Activated CD8-positive, alpha-beta memory T cell treated with anti-CD3 and anti-CD28 coated beads for 24 hours (primary cell): ENCODE results near the gene FAF1.
"Not testable (repeated sequence)": the region's sequence is repeated elsewhere in the genome, so short reads cannot be mapped to it uniquely, and the experiment has no call there.

Experiments
- DNase-seq: peaks from one replicate; pipeline ENCODE4 v3.0.0-alpha.2; 2020

Gene FAF1

DNA sequence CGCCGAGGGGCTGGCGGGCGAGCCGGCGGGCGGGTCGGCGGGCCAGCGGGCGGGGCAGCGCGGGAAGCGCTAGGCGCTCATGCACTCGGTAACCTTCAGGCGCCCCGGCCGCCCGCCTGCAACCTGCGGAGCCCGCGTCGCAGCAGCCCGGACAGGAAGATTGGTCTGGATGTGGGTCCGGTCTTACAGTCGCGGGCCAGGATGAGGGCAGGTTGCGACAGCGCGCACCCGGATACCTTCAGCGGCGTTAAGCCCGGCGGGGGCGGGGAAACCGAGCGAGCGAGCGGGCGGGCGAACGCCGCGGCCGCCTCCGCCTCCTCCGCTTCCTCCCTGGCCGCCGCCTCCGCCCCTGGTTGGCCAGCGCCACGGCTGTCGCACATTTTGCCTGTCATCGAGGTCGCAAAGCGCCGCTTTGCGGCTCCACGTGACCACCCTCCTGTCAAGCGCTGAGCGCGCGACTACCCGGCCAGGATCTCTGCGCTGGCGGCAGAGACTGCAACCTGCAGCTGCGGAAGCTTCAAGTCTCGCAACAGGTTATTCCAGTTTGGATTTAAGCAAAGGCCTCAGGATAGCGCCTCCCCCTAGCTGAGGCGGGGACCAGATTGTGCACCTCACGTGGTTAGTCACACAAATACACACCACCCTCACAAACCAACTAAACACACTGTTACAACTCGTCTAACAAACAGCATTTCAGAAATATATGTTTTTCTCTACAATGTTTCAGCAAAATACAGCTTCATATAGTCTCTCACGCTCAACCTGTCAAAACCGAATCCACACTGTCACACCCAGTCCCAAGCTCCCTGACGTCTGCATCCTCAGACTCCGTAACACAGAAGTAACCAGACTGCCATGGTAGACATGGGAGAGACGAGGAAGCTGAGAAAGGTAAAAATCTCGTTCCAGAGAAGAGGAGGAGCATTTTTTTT is at the start of gene FAF1:
Gene FAF1 (minus strand): TSS at position 355 of the 932 bp plus-strand sequence. CDS start 456 bp downstream, outside the sequence.
- peak; percentile 97 for DNase-seq

DNA sequence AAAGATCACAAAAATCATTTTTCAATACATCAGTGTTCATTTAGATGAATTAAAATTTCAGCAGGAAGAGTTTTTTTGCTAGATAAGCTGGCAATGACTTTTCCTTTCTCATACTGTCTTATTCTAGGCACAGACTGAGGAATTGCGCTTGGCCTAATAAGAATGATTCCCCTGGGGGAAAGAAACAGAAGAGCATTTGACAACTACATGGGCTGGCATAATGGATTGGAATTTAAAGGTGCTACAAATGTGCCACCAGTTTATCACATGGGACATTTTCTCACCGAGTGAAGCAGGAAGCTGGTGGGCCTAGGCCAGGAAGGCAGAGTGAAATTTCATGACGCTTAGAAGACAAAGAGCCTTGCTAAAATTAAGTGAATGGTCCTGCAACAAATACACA is 49.3 kb upstream of the FAF1 start:
- no peak for DNase-seq

DNA sequence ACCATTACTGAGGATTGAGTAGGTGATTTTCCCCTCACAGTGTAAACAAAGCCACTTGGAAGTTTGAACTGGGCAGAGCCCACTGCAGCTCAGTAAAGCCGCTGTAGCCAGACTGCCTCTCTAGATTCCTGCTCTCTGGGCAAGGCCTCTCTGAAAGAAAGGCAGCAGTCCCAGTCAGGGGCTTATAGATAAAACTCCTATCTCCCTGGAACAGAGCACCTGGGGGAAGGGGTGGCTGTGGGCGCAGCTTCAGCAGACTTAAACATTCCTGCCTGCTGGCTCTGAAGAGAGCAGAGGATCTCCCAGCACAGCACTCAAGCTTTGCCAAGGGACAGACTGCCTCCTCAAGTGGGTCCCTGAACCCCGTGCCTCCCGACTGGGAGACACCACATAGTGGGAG is 45.5 kb upstream of the FAF1 start:
- DNase-seq = not testable (repeated sequence)

DNA sequence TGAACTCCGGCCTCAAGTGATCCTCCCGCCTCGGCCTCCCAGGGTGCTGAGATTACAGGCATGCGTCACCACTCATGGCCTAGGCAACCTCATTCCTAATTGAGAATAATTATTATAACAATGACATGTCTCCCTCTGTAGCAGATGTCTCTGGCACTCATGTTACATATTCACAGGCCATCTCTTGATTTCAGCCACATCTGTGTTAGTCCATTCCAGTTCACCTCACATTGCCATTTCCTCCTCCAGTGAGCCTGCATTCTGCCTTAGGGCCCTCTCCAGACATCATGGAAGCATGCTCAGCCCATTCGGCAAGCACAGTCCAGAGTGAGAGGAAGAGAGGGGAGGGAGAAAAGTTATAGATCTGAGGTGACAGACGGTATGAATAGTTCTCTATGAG is 42.4 kb upstream of the FAF1 start:
- DNase-seq = no peak

DNA sequence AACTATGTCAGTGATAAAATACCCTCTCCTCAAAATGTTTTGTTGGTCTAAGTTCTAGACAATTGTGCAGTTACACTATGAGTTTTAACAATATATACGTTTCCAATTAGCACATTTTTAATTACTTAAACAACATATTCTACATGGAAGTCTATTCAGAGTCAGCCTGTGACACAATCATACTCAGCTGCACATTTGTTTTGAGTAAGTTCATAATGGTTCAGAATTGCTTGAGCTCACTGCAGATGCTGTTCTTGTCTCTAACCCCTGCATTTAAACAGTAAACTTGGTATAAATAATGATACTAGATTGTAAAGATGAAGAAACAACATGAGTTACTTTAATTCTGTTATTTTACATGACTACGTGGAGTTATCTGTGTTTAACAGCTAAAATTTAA is 40.6 kb upstream of the FAF1 start:
- DNase-seq = no peak

DNA sequence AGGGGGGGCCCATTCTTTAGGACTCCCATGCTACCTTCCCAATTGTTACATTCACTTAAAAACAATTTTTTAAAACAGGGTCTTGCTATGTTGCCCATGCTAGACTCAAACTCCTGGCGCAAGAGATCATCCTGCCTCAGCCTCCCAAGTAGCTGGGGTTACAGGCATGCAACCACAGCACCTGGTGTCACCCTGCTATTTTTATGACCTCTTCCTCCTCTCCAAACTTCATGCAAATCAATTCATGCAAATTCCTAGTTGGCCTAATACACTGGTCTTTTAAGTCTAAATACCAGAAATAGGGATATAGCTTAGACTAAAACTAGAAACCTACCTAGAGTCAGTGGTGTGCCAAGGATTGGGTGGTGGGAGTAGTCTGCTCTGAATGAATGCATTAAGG is 40.1 kb upstream of the FAF1 start:
- DNase-seq = no peak

DNA sequence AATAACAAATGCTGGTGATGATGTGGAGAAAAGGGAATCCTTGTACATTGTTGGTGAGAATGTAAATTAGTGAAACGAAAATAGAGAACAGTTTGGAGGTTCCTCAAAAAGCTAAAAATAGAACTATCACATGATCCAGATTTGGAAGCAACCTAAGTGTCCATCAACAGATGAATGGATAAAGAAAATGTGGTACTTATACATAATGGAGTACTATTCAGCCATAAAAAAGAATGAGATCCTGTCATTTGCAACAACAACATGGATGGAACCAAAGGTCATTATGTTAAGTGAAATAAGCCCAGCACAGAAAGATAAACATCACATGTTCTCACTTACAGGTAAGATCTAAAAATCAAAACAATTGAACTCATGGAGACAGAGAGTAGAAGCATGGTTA is 39.3 kb upstream of the FAF1 start:
- DNase-seq = not testable (repeated sequence)

DNA sequence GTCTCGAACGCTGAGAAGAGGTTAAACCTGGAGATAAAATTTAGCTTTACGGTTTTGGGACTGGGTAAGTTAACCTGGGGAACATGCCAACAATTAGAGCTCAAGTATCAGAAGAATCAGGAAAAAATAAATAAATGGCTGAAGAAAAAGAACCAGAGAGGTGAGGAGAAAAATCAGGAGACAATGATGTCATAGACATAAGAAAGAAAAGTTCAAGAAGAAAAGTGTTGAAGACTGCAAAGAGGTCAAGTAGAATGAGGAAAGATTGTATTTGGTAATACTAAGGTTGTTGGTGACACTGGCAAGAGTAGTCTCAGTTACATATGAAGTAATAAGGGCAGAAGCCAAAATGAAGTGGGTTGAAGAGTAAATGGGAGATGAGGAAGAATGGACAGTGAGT is 36.0 kb upstream of the FAF1 start:
- DNase-seq = no peak

DNA sequence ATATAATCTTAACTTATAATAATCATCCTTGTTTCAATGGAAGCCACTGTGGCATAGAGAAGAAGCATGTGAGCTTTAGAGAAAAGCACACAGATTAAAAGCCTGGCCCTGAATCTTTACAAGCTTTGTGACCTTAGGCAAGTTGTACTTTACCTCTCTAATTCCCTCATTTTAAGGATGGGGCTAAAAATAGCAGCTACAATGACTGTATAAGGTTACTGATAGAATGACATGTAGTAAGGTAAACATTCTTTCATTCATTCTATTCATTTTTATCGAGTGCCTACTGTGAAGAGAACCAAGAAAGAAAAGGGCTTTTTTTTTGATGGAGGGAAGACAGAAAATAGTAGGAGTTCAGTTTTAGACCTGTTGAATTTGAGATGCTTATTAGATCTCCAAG is 35.6 kb upstream of the FAF1 start:
- no peak for DNase-seq

DNA sequence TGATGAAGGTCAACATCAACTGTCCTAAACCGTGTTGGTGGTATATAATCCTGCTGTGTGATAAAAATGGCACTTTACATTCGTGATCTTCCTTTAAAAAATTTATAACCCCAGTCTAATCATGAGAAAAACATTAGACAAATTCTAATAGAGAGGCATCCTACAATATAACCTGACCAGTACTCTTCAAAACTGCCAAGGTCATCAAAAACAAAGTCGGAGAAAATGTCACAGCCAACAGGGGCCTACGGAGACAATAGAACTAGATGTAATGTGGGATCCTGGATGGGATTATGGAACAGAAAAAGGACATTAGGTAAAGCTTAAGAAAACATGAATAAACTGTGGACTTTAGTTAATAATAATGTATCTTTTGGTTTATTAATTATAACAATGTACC is 34.9 kb upstream of the FAF1 start:
- no peak for DNase-seq

DNA sequence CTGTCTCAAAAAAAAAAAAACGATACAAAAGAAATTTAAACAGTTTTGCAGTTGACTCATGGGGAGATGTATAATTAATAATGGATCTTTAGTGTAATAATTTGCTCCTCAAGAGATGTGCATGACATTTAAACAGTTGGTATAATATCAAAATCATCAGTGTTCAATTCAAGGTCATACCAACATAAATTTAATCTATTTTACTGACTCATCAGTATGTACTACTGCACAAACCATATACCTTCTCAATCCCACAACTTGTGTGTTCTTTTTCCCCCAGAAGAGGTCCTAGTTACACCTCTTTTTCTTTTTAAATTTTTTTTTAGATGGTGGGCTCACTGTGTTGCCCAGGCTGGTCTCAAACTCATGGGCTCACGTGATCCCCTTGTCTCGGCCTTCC is 33.6 kb upstream of the FAF1 start:
- DNase-seq = no peak

DNA sequence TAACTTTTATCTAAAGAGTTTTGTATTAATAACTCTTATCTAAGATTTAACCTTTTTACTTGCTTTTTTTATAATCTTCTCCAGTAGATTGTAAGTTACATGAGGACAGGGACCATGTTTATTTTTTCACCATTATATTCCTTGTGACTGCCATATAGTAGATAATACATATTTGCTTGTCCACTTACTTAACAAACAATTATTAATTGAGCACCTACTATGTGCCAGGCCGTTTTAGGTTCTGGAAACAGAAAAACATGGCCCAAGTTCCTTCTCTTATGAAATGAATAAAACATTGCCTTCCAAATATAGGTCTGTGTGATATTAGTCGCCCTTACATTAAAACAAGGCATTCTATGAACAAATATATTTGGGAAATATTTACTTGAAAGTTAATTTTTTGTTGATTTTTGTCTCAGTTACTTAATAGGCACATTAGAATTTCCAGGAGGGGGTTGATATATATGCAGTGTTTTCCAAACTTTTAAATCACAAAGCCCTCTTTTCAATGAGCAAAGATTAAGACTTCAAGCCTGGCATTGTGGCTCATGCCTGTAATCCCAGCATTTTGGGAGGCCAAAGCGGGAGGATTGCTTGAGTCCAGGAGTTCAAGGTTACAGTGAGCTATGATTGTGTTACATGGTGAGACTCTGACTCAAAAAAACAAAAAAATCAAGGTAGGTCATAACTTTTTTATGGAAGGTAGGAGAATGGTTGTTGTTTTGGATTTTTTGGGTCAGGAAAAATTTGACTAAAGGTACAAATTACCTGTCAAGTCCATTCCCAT is 32.7 kb upstream of the FAF1 start:
- DNase-seq = no peak

DNA sequence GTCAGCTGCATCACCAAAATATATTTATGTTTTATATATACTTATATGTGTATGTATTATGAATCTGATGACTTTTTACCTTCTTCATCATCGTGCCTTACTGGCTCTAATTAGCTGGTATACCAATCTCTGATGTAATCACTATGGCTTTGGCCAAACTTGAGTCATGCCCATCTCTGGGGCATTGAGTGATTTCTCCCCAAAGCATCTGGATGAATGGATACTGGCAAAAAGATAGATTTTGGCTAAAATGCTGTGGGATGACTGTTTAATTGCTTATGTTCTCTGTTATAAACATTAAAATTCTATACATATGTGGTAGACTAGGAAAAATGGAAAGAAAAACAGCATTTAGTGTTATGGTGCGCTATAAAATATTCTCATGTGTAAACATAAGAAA is 29.6 kb upstream of the FAF1 start:
- DNase-seq = no peak

DNA sequence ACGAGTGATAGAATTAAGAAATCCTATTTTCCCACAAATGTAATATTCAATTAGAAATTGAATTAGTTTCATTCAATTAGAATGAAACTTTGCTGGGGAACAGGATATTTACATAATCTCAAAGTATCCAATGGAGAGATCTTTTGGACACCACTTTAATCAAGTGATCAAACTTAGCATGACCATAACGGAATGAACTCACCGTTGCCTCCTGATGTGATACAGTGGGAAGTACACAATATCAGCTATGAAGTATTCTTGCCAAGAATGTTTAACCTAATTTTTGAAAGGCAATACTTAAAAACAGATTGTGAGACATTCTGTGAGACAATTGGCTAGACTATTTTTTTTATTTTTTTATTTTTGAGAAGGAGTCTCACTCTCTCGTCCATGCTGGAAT is 26.6 kb upstream of the FAF1 start:
- no peak for DNase-seq

DNA sequence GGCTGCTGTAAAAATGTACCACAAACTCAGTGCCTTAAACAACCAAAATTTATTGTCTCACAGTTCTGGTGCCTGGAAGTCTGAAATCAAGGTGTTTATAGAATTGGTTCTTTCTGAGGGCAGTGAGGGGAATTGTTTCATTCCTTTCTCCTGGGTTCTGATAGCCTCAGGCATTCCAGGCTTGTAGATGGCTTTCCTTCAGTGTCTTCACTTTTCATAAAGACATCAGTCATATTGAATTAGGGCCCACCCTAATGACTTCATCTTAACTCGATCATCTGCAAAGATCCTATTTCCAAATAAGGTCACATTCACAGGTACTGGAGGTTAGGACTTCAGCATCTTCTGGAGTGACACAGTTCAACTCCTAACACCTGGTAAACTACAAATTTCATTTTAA is 25.0 kb upstream of the FAF1 start:
- DNase-seq = no peak

DNA sequence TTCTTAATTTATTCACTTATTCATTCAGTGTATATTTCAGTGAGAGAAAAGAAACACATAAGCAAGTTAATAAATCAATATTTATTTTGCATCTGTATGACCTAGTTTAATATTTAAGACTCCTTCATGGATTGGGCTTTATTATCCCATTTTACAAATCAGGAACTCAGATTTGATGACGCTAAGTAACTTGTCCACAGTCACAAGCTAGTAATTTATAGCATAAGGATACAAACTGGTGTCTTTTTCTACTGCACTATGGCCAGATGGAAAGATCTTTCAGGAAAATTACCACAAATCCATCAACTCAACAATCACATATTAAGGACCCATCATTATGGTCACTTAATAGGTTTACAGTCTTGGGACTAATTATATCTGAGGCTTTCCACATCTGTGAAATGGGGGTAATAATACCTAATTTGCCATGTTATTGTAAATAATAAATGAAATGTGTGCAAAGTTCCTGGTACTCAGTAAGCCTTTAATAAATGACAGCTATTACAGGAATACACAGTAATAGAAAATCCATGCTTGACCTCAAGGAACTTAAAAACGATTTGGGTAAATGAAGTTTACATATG is 23.2 kb upstream of the FAF1 start:
- DNase-seq = no peak

DNA sequence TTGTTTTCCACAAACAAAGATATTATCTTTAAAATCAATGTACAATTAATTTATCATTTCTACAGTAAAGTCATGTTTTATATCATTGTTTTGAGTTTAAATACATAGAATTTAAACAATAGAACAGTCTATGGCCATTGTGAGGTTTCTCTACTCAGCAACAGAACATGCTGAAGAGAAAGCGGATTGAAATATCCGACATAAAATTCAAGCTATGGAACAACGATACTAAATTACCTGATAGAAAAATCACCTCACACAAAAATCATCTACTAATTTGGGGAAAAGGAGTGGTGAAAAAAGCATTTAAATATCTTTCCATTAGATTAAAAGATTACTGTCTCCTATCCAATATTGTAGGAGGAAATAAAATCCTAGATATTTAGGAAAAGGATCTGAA is 22.5 kb upstream of the FAF1 start:
- no peak for DNase-seq

DNA sequence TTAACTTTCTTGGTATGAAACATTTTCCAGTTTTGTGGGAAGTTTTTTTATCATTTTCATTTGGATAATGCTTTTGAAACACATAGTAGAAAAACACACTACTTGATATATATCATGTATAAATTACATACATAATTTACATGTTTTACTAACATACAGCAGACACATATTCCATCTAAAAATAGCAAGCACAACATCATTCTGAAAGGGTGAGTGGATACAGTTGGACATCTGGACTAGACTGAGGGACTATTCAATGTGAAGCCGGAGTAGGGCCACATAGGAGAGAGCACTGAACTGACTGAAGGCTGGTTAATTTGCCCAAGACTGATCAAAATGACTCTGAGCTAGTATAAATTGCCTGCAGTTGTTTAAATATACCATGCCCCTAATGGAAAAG is 21.7 kb upstream of the FAF1 start:
- DNase-seq = no peak

DNA sequence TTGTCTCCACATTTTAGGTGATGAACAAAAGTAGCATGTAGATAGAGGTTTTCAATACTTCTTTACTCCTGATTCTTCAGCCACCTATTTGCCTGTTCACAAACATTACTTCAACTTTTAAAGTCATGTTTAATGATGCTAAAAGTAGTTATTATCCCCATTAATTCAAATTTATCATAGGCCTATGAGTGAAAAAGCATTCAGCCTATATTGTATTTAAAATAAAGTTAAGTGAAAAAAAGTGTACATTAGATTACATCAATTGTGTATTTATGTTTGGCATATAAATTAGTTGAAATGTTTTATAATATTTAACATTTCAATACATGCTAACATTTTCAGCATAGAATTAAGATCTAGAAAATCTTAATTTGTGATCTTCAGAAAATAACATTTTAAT is 20.4 kb upstream of the FAF1 start:
- DNase-seq = no peak

DNA sequence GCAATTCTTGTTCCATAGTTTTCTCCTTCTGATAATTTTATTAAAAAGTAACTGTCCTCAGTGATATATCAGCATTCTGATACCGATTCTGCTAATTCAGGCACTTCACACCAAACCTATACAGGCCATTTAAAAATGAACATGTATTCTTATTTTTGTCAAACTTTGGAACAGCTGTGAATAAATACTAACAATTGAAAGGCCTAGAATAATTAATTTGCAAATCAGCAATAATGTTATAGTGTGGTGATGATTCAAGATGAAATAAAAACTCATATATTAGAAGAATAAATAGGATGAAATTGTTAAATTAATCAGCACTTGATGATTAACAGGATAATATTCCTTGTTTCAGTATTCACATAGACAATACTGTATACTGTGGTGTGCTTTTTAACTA is 19.9 kb upstream of the FAF1 start:
- DNase-seq = no peak

DNA sequence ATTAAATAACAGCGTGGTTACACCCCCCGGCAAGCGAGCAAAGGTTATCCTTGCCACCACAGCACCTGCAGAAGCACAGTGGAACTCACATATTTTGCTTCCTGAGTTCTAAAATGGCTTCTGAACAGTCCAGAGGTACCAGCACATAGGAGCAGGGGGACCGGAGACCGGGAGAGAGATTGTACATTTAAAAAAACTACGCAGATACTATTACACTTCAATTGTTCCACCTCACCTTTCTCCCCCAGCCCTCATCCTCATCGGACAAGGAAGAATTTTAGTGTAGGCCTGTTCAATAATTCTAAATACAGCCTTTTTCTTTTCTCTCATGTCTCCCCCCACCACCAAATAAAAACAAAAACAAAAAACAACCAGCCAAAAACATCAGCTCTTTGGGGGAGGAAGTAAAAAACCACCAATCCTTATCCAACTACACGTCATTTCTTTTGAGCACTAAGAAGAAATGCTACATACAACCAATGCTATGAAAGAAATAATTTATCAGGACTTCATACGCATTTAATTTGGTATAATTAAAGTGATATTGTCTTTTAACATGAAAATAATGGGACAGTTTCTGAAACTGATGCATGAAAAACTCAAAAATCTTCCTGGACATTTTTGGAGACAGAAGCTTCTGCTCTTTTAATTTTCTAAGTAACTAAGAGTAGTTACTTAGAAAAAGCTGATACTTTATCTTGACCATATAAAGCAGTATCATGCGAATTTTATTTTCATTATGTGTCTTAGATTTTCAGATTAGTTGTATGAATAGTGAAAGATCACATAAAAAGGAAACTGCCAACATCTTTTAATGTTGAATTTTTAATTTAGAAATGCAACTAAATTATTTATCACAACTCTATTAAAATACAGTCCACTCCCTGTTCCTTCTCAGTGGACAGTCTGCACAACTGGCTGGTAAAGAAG is 19.1 kb upstream of the FAF1 start:
- no peak for DNase-seq

DNA sequence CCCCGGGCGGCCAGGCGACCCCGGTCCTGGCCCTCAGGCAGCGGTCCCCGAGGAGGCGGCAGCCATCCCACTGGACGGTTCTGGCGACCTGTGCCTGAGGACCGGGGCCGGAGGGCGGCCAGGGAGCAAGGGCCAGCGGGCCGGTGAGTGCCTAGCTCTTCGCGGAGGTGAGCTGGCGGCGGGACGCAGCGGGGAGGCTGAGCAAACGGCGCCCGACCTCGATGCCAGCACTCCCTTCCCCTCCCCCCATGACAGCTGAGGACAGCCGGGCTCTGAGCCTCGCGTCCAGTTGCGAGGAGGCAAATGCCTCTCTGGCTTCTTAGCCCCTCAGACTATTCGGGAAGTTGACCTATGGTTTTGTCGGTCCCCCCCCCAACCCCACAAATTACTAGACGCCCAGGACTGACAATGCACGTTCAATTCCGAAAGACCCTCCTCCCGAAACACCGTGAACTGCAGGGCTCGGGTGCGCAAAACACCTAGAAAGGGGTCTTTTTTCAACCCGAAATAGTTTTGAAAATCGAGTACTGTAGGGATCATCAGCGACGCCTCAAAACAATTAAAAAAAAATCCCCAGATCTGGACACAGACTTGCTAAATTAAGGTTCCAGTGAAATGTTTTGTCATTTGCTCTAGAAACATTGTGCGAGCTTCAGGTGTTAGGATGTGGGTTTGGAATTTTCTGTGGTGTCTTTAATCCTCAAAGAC is 18.2 kb upstream of the FAF1 start:
- peak; percentile 66 for DNase-seq
